ENCODE measurements around the gene ERFE.

ERFE gene

DNA sequence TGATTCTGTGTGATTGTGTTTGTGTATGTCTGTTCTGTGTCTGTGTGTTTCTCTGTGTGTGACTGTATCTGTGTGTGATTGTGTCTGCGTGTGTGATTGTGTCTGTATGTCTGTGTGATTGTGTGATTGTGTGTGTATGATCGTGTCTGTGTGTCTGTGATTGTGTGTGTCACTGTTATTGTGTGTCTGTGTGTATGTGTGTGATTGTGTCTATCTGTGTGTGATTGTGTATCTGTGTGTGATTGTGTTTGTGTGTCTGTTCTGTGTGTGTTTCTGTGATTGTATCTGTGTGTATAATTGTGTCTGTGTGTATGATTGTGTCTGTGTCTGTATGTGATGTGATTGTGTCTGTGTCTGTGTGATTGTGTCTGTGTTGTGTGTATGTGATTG lies 32.0 kb upstream of the ERFE start:
- DNase-seq = no peak

- DNase-seq = no peak
Measured at GRCh38 chr2:238127165-238128060, 31.4 kb upstream of the ERFE start.

- no peak for DNase-seq
Measured at GRCh38 chr2:238128061-238128440, 30.7 kb upstream of the ERFE start.

DNA sequence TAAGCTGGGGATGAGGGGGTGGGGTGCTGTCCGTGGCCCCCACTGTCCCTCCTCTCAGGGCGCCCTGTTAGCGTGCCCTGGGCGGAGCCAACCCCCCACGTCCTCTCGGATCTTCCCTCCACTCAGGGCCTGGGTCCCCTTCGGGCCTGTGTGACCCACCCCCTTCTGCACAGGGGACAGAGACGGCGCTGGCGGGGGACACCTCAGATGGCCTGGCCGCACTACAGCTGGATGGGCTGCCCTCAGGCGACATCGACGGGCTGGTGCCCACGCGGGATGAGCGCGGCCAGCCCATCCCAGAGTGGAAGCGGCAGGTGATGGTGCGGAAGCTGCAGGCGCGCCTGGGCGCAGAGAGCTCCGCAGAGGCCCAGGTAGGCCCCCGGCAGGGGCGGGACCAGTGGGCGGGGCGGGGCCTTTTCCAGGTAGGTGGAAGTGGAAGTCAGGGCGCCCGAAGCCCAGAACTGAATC lies 30.2 kb upstream of the ERFE start:
- no peak for DNase-seq

- DNase-seq = no peak
Measured at GRCh38 chr2:238129166-238130010, 29.4 kb upstream of the ERFE start.

GRCh38 chr2:238130111-238130695 lies 28.6 kb upstream of the ERFE start:
- DNase-seq = no peak

DNA sequence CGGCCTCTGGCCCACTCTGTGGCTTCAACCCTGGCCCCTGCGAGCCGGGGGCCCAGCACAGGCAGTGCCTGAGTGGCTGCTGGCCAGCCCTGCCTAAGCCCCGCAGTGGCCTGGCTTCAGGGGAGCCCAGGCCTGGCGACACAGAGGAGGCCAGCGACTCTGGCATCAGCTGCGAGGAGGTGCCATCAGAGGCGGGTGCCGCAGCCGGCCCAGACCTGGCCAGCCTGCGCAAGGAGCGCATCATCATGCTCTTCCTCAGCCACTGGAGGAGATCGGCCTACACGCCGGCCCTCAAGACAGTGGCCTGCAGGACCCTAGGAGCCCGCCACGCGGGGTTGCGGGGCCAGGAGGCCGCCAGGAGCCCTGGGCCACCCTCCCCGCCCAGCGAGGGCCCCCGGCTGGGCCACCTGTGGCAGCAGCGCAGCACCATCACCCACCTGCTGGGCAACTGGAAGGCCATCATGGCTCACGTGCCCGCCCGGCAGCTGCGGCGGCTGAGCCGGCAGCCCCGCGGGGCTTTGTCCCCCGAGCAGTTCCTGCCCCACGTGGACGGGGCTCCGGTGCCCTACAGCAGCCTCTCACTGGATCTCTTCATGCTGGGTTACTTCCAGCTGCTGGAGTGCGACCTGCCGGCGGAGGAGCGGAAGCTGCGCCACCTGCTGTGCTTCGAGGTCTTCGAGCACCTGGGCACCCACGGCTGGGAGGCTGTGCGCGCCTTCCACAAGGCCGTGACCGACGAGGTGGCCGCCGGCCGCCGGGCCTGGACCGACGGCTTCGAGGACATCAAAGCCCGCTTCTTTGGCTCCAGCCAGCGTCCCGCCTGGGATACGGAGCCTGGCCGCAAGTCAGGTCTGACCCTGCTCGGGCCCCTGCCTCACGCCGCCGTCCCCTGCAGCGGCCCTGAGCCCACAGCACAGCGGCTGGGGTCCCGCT lies 27.8 kb upstream of the ERFE start:
- no peak for DNase-seq

GRCh38 chr2:238131761-238132462 lies 26.9 kb upstream of the ERFE start:
- DNase-seq = no peak

DNA sequence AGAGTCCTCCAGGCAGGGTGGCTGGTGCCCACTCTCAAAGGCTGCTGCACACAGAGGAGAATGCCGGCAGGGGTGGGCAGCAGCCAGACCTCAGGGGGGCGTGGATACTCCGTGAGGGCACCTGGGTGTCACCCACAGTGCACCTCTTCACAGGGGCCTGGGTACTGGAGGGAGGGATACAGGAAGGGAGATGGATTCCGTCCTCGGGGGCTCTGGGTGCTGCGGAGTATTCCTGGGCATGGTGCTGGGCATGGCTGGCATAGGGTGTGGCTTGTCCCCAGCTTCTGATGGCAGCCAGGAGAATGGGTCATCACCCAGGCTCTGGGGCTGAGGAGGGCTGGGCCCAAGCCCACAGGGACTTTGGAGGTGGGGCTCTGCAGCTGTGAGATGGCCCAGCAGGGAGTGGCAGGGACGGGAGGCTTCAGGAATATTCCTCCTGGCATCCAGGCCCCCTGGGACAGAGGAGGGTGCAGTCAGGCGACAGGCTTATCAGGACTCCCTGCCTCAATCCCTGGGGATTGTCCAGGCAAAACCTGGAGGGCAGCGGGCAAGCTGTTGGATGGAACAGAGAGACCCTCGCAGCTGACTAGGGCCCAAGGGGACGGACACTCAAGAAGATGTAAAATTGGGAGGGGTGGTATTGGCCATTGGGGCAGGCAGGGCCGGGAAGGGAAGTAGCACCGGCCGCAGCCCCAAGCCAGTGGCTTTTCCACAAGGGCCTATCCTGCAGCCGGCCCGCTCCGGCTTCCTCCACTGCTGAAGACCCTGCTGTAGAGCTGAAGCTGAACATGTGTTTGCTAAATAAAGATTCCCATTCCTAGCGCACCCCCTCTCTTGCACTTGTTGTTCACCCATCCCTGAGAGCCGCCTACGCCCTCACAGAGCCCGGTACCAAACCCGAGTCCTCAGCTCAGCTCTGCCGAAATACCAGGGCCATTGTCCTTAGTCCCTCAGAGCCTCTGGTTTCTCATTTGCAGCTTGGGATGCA lies 26.0 kb upstream of the ERFE start:
- no peak for DNase-seq

GRCh38 chr2:238133499-238134392 lies 25.0 kb upstream of the ERFE start:
- no peak for DNase-seq

DNA sequence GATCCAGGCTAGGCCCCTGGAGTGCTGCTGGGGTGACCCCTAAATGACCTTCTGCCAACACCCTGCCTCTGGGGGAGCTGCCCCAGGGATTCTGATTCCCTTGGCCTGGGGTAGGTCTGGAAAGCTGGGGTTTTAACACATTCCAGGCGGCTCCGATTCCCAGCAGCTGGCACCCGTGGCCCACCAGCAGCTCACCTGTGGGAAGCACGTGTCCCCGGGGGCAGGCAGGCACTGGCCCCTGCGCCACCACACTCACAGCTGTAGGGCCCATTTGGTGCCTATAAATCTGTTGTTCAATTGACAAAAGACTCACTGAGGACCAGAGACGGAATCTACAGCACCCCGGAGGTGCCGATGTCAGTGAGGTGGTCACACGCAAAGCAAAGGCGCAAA lies 24.4 kb upstream of the ERFE start:
- DNase-seq = no peak

DNA sequence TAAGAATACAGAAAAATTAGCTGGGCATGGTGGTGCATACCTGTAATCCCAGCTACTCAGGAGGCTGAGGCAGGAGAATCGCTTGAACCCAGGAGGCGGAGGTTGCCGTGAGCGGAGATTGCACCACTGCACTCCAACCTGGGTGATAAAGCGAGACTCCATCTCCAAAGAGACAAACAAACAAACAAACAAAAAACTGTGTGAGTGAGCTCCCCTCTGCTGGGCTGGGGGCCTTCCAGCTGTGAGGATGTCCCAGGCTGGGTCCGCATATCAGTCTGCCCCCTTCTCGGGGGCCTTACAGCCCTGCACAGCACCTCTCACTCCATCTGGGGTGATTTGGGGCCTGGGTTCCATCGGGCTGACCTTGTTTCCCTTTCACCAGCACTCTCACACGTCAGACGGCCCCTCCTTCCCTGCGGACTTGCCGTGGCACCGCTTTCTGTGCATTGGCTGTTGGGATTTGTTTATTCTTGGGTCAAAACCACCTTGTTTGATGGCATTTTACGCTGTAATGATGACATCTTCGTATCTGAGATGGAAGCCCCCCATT lies 23.1 kb upstream of the ERFE start:
- DNase-seq = no peak

DNA sequence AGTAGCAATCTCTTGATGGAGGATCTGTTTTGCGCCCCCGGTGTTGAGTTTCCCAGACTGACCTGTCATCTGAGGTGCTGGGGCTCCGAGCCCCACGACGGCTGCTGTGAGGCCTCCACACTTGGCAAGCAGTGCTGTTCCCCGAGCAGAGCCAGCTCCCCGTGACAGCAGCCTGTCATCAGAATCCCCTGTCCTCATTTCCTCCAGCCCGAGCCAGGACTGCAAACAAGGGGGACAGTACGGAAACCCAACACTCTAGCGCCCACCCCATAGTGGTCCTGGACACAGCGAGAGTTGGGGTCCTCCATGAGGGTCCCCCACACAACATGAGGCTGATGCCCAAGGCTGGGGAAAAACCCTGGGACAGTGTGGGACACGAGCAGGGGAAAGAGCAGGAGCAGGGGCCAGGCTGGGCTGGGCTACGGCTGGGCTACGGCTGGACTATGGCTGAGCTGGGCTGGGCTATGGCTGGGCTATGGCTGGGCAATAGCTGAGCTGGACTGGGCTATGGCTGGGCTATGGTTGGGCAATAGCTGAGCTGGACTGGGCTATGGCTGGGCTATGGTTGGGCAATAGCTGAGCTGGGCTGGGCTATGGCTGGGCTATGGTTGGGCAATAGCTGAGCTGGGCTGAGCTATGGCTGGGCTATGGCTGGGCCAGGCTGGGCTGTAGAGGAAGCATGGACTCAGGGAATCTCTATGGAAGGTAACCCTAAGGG lies 21.8 kb upstream of the ERFE start:
- DNase-seq = no peak

- no peak for DNase-seq
Measured at GRCh38 chr2:238137885-238138284, 20.9 kb upstream of the ERFE start.

DNA sequence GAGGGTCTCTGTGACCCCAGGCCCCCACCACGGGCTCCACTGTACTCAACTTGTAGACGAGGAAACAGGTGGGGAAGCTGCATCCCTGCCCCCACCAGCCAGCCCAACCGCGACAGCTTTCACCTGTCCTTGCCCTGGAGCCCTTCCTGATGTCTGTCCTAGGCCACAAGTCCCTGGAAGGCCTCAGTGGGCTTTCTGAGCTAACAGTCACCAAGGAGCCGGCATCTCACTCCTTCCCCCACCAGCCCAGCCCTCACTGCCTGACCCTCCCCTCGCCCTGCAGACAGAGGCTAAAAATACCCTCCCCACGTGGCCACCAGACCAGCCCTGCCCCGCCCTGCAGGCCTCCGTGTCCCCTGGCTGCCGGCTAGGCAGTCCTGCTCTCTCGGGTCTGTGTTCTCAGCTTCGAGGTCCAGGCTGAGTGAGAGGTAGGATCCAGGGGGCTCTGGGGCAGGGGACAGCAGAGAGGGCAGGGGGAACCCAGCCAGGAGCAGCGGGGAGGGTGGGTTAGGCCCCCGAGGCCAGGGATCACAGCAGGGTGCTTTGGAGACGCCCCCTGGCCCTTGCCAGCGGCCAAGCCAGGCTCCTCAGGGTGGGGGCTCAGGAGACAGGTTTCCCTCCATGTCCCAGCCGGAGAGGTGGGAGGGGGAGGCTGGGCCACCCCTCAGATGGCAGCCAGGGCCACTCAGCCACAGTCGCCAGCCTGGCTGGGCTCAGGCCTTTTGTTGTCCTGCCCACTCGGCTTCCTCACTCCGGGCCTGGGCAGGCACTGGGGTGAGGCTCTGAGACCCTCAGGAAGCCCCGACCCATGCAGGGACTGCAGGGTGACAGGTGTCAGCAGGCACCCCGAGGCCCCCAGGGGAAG lies 20.2 kb upstream of the ERFE start, which contains the start of gene KLHL30:
TSS of gene KLHL30 (plus strand) at position 338 of the 865 bp plus-strand sequence. CDS start 2,087 bp downstream, outside the sequence.
- DNase-seq = no peak

- DNase-seq = peak; percentile 18
Measured at GRCh38 chr2:238139196-238140039, 19.4 kb upstream of the ERFE start.
